G401 (cell line): ENCODE measurements around the gene NDUFB10. TPM values are rescaled to one million over a fixed set of nuclear protein-coding genes. Genes with fewer than 3 reads are reported as not detected.
A peak's percentile ranks its signal among the peaks of the same experiment; 100 is the strongest.
"Not testable (repeated sequence)": the region's sequence is repeated elsewhere in the genome, so short reads cannot be mapped to it uniquely, and the experiment has no call there.

Source experiments
- DNase-seq: peaks from one replicate; pipeline ENCODE4 v3.0.0-alpha.2; 2015; ENCODE audit warnings: low spot score
- in situ Hi-C: cut with HindIII; loops from 2 replicates; pipeline ENCODE4 v1.10.0; 2016; ENCODE audit warnings: low sequenced_read_pairs, mixed read lengths
- total RNA-seq: library from RNA; depleted of rRNA; stranded (reverse); fragments of >200 nt; shearing (Covaris generic); gene quantifications from 2 replicates; pipeline ENCODE4 v1.2.3, GENCODE V29; 2014

NDUFB10 gene
- total RNA-seq, 1 experiment from 2014 or later, result 361 TPM

DNA sequence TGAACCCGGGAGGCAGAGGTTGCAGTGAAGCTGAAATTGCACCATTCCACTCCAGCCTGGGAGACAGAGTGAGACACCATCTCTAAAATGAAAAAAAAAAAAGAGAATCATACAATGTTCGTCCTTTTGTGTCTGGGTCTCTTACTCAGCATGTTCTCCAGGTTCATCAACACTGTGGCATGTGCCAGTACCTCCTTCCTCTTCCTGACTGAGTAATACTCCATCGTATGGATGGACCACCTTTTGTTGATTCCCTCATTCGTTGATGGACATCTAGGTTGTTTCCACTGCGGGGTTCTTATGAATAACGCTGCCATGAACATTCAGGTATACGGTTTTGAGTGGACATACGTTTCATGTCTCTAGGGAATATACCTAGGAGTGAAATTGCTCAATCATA, 37.0 kb upstream of the NDUFB10 start:
- in situ Hi-C loops, result no loop called here
- no peak for DNase-seq

DNA sequence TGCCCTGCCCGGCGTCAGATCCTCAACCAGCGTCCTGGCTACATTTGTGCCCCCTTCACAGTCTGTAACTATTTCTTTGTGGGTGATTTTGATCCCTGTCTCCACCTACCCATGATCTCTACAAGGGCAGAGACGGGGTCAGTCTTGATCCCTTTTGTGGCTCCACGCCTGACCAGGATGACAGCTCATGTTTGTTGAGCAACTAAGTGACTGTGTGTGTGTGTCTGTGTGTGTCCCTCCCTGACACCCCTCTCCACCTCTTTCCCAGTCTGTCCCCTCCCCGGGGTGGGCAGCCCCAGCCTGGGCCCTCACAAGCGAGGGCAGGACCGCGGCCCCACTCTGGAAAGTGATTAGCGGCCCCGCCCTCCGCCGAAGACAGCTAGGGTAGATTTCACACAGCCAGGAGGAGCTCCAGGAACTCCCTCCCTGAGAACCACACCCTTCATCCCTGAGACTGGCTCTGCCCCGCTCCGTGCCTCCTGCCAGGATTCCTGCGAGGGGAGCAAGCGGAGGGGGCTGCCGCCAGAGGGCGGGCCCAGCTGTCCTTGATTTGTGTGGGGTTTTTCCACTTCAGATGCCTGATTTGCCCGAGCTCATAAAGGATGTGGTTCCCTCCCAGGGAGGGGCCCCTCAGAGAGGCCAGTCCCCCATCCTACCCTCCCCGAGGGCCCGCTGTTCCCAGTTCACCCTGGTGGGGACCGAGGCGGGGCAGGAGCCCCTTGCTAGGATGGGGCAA, 35.9 kb upstream of the NDUFB10 start:
- in situ Hi-C loops, result no loop called here
- peak; percentile 27 for DNase-seq

DNA sequence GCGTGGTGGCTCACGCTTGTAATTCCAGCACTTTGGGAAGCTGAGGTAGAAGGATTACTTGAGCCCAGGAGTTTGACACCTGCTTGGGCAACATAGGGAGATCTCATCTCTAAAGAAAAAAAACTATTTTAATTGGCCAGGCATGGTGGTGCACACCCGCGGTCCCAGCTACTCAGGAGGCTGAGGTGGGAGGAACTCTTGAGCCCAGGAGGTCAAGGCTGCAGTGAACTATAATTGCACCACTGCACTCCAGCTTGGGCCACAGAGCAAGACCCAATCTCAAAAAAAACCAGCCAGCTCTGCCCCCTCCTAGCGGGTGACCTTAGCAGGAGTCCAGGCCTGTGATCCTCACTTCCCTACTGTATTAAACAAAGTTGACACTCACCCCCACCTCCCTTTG, 35.2 kb upstream of the NDUFB10 start:
- in situ Hi-C loops, result no loop called here
- DNase-seq, result no peak

DNA sequence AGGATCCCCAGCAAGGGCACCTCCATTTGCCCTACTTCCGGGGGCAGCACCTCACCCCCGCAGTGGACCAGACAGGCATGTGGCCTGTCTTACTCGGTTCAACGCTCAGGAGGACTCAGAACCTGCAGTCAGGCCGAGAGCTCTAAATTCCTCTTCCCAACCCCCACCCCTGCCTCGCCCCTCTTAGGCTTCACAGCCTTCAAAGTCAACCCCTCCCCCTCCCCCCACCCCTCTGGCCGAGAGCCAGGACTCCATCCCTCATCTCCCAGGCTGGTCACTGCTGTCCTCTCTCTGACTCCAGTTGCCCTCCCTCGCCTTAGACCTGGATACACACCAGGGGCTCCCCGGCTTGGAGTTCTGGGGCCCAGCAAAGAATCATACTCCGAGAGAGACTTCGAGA, 33.1 kb upstream of the NDUFB10 start:
- DNase-seq, result no peak
- in situ Hi-C loops, result no loop called here

DNA sequence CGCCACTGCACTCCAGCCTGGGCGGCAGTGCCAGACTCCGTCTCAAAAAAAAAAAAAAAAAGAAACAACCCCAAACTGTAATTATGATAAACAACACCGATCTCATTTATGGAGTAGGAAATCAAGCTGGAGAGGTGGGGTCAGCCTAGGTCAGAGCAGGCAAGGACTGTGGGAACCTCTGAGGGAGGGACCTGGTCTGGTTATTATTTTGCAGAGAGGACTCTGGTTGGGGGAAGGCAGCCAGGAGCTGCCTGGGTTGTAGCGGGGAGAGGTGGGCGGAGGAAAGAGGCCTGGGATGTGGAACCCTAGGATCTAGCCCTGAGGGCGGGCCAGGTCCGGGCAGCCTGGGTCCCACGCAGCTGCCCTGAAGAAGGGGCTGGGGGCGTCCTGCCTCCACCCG, 30.2 kb upstream of the NDUFB10 start:
- no peak for DNase-seq
- in situ Hi-C loops, result no loop called here

DNA sequence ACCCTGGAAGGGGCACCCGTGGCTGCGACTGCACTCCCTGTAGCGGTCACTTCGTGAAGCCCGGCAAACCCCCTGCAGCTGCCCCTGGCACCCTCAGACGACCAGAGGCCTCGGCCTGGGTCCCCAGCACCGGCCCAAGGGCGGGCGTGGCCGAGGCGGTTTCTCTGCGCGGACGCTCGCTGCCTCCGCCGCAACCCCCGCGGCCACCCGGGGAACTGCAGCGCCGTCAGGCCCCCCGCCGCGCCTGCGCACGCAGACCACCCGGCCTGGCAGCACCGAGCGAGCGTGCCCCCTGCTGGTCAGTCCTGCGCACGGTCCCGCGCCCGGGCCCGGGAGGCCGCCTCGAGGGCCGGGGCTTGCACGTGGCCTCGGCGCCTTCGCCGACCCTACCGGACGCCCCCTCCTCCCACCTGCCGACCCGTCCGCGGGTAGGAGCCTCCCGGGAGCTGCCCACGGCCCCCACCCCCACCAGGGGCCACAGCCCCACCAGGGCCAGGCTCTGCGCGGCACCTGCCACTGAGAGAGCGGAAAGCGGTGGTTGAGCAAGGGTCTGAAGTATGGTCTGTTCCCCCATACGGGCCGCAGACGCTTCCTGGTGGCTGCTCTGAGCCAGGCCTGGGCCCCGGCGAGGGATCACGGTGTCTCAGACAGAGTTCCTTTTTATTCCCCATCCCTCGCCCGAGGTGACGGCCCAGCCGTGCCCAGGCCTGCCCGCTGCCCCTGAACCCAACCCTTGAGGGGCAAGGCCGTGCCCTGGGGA, 29.6 kb upstream of the NDUFB10 start:
- in situ Hi-C loops, result no loop called here
- peak; percentile 36 for DNase-seq

DNA sequence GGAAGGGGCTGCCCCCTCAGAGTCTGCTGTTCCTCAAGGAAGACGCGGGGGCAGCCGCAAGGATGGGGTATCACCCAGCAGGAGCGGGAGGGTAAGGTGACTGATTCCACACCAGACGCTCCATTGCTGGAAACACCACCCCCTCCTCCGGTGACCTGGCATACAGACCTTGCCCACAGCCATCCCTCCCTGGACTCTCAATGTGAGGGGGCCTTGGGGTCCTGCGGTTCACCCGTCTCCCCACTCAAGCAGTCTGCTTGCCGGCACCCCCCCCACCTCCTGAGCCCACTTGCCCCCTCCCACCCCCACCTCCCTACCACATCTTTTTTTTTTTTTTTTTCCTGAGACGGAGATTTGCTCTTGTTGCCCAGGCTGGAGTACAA, 29.0 kb upstream of the NDUFB10 start:
- no peak for DNase-seq

DNA sequence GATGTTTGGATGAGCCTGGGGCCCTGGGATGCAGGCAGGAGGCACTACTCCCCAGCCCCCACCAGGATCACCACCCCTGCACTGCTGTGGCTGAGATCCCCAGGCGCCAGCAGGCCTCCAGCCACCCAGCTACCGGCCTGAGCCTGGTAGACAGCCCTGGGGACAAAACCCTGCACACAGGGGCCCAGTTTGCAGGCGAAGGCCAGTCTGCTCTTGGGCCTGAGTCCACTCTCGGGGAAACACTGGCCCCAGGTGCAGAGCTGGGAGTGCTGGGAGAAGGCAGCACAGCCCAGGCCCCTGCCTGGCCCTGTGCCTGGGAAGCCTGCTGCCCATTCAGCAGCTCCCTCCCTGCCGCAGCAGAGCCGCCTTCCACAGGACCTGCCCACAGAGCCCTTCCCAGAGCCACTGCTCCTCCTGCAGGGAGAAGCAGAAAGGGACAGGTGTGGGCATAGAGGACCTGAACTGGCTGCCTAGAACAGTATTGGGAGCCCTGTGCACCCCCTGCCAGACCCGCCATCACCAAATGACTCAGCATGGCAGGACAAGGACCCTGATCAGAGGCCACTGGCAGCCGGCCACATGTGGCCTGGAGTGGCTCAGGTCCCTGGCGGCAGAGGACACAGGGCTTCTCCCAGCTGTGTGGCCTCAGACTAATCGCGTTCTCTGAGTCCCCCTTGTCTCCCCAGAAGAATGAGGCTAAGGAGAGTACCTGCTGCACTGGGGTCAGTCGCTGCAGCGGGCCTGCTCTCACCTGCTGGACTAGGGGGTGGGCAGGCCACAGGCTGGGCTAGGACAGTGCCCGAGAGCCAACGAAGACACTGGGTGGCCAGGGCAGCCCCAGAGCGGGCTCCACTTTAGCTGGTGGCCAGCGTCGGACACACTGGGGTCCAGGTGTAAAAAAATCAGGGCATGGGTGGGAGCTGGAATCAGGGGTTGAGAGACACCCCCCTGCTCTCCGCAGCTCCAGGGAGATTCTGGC, 27.0 kb upstream of the NDUFB10 start:
- peak; percentile 29 for DNase-seq
- in situ Hi-C loops, result no loop called here

More for the DNA sequence above, 29.0 kb upstream of the NDUFB10 start:
- in situ Hi-C loops, result no loop called here

DNA sequence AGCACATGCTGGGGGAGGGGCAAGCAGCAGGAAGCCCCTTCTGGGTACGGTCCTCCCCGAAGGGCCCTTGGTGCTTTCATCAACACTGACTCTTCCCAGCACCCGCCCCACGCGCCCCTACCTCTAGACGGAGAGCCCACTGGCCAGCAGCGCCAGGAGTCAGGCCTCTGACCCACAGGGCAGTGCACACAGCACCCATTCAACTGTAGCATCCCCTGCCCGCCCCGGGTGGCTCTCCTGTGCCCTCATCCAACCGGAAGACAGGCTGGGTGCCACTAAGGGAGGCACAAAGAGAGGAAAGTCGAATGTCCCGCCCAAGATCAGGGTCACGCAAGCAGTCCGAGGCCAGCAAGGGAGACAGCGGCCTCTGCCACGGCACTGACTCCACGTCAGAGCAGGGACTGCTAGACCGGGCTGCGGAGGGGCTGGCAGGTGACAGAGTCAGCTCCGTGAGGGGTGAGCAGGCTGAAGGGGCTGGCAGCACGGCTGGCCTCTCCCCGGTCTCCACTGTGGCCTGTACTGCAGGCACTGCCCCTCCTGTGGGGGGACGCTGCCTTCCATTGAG, 26.2 kb upstream of the NDUFB10 start:
- in situ Hi-C loops, result no loop called here

DNA sequence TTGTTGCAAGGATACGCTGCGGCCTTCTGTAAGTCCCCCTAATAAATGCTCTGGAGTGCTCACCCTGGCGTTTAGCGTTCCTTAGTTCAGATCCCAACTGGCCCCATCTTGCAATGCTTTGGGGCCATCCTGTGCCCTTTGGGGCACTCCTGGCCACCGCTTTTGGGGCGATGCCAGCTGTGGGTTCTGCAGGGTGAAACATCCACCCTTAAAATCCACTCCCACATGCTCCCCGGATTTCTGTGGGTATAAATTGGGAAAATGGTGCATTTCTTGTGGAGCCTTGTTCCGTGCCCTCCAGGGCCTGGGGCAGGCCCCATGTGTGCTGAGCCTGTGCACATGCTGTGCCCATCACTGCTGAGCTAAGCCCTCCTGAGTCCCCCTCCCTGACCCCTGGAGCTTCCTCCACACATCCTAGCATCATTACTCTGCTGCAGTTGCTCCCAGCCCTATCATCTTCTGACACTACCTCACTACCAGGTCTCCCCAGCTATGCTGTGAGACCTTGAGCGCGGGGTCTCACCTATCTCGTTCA, 22.3 kb upstream of the NDUFB10 start:
- in situ Hi-C loops, result no loop called here
- DNase-seq, result no peak

More for the DNA sequence above, 26.2 kb upstream of the NDUFB10 start:
- DNase-seq, result no peak

DNA sequence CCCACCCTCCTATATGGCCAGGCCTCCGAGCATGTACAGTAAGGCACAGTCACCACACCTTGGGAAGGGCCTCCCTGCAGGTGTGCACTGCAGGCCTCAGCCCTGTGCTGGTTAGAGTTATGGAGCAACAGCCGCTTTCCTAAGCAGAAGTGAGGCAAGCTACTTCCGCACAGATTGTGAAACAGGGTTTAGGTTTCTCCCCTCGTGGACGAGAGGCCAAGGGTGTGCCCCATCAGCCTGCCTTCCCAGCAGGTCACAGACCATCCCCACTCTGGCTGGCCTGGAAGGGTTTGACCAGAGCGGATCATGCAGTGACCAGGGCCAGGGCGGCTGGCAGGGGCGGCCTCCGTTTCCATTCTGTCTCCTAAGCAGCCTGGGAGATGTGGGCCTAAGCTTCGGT, 21.0 kb upstream of the NDUFB10 start:
- DNase-seq, result no peak
- in situ Hi-C loops, result no loop called here

DNA sequence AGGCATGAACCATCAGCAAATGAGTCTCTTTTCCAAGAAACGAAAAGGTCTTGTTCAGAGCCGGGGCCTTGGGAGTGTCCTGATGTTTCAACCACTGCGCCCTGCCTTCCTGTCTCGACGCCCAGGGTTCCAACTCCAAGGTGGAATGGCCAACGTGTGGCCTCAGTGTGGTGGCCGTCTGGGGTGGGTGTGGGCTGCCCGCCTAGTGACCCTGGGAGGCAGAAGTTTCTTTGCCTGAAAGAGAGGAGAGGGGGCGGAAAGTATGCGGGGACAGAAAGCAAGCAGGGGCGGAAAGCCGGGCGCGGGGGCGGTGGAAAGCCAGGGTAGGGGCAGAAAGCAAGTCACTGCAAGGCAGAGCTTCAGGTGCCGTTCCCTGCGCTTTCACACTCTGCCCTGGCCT, 20.4 kb upstream of the NDUFB10 start:
- in situ Hi-C loops, result no loop called here
- DNase-seq, result no peak

DNA sequence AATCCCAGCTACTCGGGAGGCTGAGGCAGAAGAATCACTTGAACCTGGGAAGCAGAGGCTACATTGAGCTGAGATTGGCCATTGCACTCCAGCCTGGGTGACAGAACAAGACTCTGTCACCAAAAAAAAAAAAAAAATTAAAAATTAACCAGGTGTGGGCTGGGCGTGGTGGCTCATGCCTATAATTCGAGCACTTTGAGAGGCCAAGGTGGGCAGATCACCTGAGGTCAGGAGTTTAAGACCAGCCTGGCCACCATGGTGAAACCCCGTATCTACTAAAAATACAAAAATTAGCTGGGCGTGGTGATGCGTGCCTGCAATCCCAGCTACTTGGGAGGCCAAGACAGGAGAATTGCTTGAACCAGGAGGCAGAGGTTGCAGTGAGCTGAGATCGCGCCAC, 19.5 kb upstream of the NDUFB10 start:
- DNase-seq, in situ Hi-C loops: not testable (repeated sequence)

DNA sequence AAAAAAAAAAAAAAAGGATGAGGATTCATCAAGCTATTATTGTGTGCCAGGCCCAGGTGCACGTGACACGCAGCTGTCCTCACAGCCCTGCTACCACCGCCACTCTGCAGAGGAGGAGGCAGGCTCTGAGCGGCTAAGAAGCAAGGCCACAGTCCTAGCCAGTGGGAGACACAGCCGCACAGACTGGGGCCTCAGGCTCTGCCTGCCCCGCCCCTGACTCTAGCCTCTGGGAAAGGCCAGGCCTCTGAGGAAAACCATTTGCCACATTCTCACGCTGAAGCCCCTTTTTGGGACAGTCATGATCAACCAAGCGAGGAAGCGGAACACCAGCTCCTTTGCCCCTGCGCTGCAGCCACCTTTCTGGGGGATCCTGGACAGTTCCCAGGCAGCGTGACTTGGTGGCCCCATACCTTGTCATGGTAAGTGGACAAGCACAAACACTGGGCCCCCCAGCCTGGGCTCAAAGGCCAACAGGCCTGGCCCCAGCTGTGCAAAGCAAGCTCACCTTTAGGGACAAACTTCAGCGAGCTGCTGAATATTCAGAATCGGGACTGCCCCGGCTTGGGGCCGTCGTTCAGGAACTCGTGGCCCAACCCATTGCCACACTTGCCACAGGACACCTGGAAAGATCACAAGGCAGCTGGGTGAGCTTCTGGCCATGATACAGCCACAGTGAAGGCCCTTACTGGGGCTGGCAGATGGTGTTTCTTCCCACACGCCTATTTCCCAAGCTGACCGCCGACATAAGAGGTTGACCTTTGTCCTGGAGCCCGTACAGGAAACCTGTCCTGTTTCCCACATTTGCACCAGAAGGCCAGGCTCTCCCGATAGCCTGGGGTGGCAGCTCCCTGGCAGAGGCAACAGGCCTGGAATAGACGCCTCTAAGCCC, 18.8 kb upstream of the NDUFB10 start:
- DNase-seq, result no peak
- in situ Hi-C loops, result no loop called here

DNA sequence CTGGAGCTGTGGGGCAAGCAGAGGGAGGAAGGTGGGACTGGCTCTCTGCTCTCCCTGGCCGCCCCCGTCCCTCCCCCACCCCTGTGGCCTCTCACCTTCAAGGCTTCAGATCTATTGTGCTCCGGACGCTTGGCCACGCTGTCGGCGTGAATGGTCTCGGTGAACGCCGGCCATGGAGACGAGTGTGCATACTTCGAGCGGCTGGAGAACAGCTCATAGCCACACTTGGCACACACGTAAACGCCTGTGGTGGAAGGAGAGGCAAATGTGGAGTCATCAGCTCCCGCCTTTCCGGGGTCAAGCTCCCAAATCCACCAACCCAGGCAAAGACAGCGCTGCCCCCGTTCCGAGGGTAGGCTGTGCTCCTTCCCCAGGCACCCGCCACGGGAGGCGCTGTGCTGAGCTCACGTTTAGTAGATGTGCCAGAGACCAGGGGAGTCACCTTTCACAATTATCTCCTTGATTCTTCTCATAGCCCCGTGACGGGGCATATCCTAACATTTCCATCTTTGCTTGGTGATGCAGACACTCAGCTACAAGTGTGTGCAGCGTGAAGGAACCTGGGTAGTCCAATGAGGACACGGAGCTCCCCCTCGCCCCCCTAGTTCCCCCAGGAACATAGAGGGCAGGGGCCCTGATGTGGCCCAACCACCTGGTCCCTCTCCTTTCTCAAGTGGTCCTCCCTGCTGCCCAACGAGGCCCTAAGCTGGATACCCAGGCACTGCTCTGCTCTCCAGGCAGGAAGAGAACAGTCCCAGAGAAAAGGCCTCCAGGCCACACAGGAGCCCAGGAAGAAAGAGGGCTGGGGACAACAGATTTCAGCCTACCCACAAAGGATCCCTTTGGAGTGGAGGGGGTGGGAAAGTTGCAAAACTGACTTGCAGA, 17.9 kb upstream of the NDUFB10 start:
- no peak for DNase-seq
- in situ Hi-C loops, result no loop called here

DNA sequence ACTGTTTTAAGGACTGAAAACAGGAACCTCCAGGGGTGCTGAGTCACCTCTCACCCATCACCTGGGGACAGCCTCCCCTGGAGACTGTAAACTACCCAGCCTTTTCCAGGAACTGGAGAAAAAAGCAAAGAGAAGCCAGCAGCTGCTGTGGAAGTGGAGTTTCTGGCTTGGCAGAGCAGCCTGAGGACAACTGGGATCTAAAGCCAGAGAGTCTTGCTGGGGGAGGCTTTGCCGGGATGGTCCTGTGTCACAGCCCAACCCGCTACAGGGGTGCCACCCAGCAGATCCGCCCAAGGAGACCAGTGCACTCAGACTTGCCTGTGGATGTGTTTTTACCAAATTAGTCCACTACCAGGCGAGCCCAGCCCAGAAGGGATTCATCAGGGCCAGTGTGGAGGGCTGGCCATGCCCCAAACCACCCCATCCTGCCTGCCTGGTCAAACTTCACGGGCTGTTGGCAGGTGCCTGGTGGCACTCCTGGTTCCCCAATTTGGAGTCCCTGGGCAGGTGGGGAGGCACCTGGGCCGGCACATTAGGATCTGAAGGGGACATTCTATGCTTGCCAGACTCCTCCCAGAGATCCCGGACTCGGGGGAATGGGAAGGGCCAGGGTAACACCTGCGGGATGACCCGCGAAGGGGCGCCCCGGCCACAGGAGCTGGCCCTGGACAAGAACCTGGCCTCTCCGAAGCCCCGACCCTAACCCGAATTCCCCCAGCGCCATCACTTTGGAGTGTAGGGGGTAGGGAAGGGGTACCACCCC, 17.1 kb upstream of the NDUFB10 start:
- in situ Hi-C loops, result no loop called here
- DNase-seq, result no peak
